Tibial nerve (tissue), 4 donors: ENCODE results near the gene FNDC11.

Experiments used
- CTCF ChIP-seq, 5 experiments: fragments of 200-600 bp in 3 of 5; fragments of 450-650 bp in 2 of 5; sonication (generic) in 3 of 5; IDR thresholded peaks; one replicate each; pipeline ENCODE4 v1.5.1; 2016 to 2019; ENCODE audit warnings: antibody characterized with exemption in 5 of 5, mild to moderate bottlenecking in 3 of 5, moderate library complexity in 2 of 5
- EP300 ChIP-seq, 2 donors: sonication (generic); formaldehyde crosslinking; IDR thresholded peaks; one replicate each; pipeline ENCODE4 v1.6.1; 2017; ENCODE audit warnings: antibody characterized with exemption in 2 of 2, mild to moderate bottlenecking in 1 of 2
- POLR2A ChIP-seq, 2 donors: fragments of 450-650 bp; IDR thresholded peaks; one replicate each; pipeline ENCODE4 v1.6.1; 2017; ENCODE audit warnings: antibody characterized with exemption in 2 of 2, mild to moderate bottlenecking in 2 of 2, moderate library complexity in 2 of 2

- no peak for TF ChIP-seq CTCF (IDR thresholded peaks at IDR 0.05)
- TF ChIP-seq POLR2A (IDR thresholded peaks at IDR 0.05), result no peak
- TF ChIP-seq EP300 (IDR thresholded peaks at IDR 0.05), result no peak
These were observed 17.6 kb upstream of the FNDC11 start for GRCh38 chr20:63536241-63536977.
